H1 (cell line): ENCODE results near the gene RNF44. TPM values are rescaled to one million over a fixed set of nuclear protein-coding genes. Genes with fewer than 3 reads are reported as not detected.

Experiments
- CTCF ChIA-PET: fragments of 300-600 bp; sonication (Branson Sonifier 250); formaldehyde crosslinking; loops from one replicate; lab custom pipeline; 2021; ENCODE audit not compliant: partially characterized antibody; lab: Charles Lee
- POLR2A ChIA-PET: fragments of 300-600 bp; sonication (Branson Sonifier 250); formaldehyde crosslinking; loops from one replicate; lab custom pipeline; 2021; ENCODE audit warnings: inconsistent platforms; ENCODE audit not compliant: partially characterized antibody; lab: Charles Lee
- DNase-seq, 2 experiments: peaks; one replicate each; pipeline versions ENCODE4 v3.0.0 to v3.0.0-alpha.2; 2010 to 2022; ENCODE audit warnings: low spot score in 2 of 2, low read depth in 1 of 2, mixed read lengths in 1 of 2
- FAIRE-seq: peaks from 2 replicates; lab custom pipeline; 2011; peaks lifted over from hg19 to GRCh38; lab: Jason Lieb, UNC
- H2AFZ ChIP-seq: 2 replicates; pipeline ENCODE4 v1.8.1; 2012; ENCODE audit warnings: low read length, inconsistent platforms
- H2AK5ac ChIP-seq: 2 replicates; pipeline ENCODE4 v1.6.1; 2013; ENCODE audit warnings: low read depth, low read length
- H2BK120ac ChIP-seq: replicated peaks from 2 replicates; pipeline ENCODE3; 2013; ENCODE audit warnings: low read depth, low read length, inconsistent platforms
- H2BK12ac ChIP-seq: 2 replicates; pipeline ENCODE4 v1.6.1; 2013; ENCODE audit warnings: low read depth, low read length
- H2BK15ac ChIP-seq: 2 replicates; pipeline ENCODE4 v1.6.1; 2013; ENCODE audit warnings: low read length
- H2BK20ac ChIP-seq: 2 replicates; pipeline ENCODE4 v1.6.1; 2013; ENCODE audit warnings: low read length
- H2BK5ac ChIP-seq: 2 replicates; pipeline ENCODE4 v1.6.1; 2013; ENCODE audit warnings: low read depth, low read length
- H3K14ac ChIP-seq: 2 replicates; pipeline ENCODE4 v1.6.1; 2013; ENCODE audit warnings: inconsistent platforms; ENCODE audit not compliant: insufficient read length
- H3K18ac ChIP-seq: 2 replicates; pipeline ENCODE4 v1.6.1; 2013; ENCODE audit warnings: low read length; ENCODE audit errors: extremely low read depth
- H3K23ac ChIP-seq: 2 replicates; pipeline ENCODE4 v1.6.1; 2013; ENCODE audit warnings: inconsistent platforms; ENCODE audit not compliant: insufficient read length
- H3K23me2 ChIP-seq: 2 replicates; pipeline ENCODE4 v1.6.1; 2013; ENCODE audit warnings: low read depth, low read length
- H3K27ac ChIP-seq: 2 replicates; pipeline ENCODE4 v1.6.1; 2011; ENCODE audit warnings: low read depth, low read length, inconsistent platforms
- H3K27me3 ChIP-seq, 4 experiments: replicated peaks in 1 of 4; 1 replicate in 1 of 4; 2 replicates in 3 of 4; pipeline versions ENCODE4 v1.6.1 to v1.8.1; 2011 to 2013; ENCODE audit warnings: low read length in 3 of 4, mild to moderate bottlenecking in 3 of 4, inconsistent platforms in 2 of 4, mixed read lengths in 2 of 4, moderate library complexity in 1 of 4; ENCODE audit not compliant: control insufficient read depth in 3 of 4, insufficient read depth in 3 of 4; ENCODE audit errors: extremely low read depth in 1 of 4
- H3K36me3 ChIP-seq, 4 experiments: 2 replicates each; pipeline versions ENCODE4 v1.6.1 to v1.8.1; 2011 to 2013; ENCODE audit warnings: mild to moderate bottlenecking in 4 of 4, low read length in 3 of 4, moderate library complexity in 2 of 4, control low read depth in 1 of 4, inconsistent platforms in 1 of 4; ENCODE audit not compliant: insufficient read depth in 4 of 4, control insufficient read depth in 2 of 4
- H3K4ac ChIP-seq: replicated peaks from 2 replicates; pipeline ENCODE3; 2013; ENCODE audit warnings: low read length, low read depth, mixed read lengths, inconsistent platforms; ENCODE audit not compliant: insufficient read length
- H3K4me1 ChIP-seq, 4 experiments: replicated peaks in 1 of 4; 1 replicate in 1 of 4; 2 replicates in 3 of 4; pipeline versions ENCODE4 v1.6.1 to v1.8.1; 2011 to 2013; ENCODE audit warnings: low read length in 3 of 4, inconsistent platforms in 2 of 4, mixed read lengths in 1 of 4; ENCODE audit not compliant: insufficient read depth in 4 of 4, control insufficient read depth in 3 of 4
- H3K4me2 ChIP-seq, 2 experiments: 2 replicates each; pipeline versions ENCODE4 v1.6.1 to v1.8.1; 2011 to 2013; ENCODE audit warnings: low read depth in 2 of 2, low read length in 2 of 2, control low read depth in 1 of 2, inconsistent platforms in 1 of 2, mild to moderate bottlenecking in 1 of 2; ENCODE audit not compliant: insufficient read depth in 1 of 2
- H3K4me3 ChIP-seq, 4 experiments: fragments of 200-600, 300-600 bp in 1 of 4; sonication (generic), shearing (Covaris generic), sonication (Bioruptor Twin) in 1 of 4; 2 replicates each; pipeline versions ENCODE4 v1.5.1 to v1.8.1; 2011 to 2016; ENCODE audit warnings: low read length in 4 of 4, low read depth in 3 of 4, control low read depth in 2 of 4, inconsistent platforms in 2 of 4, mild to moderate bottlenecking in 2 of 4, mixed read lengths in 1 of 4, moderate library complexity in 1 of 4; ENCODE audit not compliant: insufficient read depth in 2 of 4; ENCODE audit errors: extremely low read depth in 1 of 4
- H3K56ac ChIP-seq: replicated peaks from 2 replicates; pipeline ENCODE3; 2013; ENCODE audit warnings: low read depth, mild to moderate bottlenecking, mixed read lengths, low read length, inconsistent platforms; ENCODE audit not compliant: insufficient read length
- H3K79me1 ChIP-seq: 2 replicates; pipeline ENCODE4 v1.6.1; 2013; ENCODE audit warnings: low read depth, low read length, control low read depth
- H3K79me2 ChIP-seq, 2 experiments: 2 replicates each; pipeline versions ENCODE4 v1.6.1 to v1.8.1; 2012 to 2013; ENCODE audit warnings: low read length in 2 of 2, mild to moderate bottlenecking in 2 of 2, inconsistent platforms in 1 of 2; ENCODE audit not compliant: insufficient read depth in 2 of 2, control insufficient read depth in 1 of 2
- H3K9ac ChIP-seq, 4 experiments: replicated peaks in 1 of 4; 1 replicate in 1 of 4; 2 replicates in 3 of 4; pipeline versions ENCODE4 v1.6.1 to v1.8.1; 2011 to 2013; ENCODE audit warnings: low read depth in 3 of 4, low read length in 3 of 4, control low read depth in 2 of 4, mild to moderate bottlenecking in 2 of 4, moderate library complexity in 2 of 4, inconsistent platforms in 1 of 4; ENCODE audit errors: extremely low read depth in 1 of 4
- H3K9me3 ChIP-seq, 2 experiments: 2 replicates each; pipeline versions ENCODE4 v1.6.1 to v1.8.1; 2012 to 2013; ENCODE audit warnings: mild to moderate bottlenecking in 2 of 2, moderate library complexity in 2 of 2, control low read depth in 1 of 2, inconsistent platforms in 1 of 2, low read depth in 1 of 2, low read length in 1 of 2, mixed read lengths in 1 of 2; ENCODE audit not compliant: insufficient read depth in 2 of 2
- H4K20me1 ChIP-seq, 2 experiments: replicated peaks in 1 of 2; 2 replicates each; pipeline versions ENCODE3 to v1.8.1; 2011 to 2013; ENCODE audit warnings: inconsistent platforms in 2 of 2, low read length in 2 of 2, mild to moderate bottlenecking in 1 of 2; ENCODE audit not compliant: insufficient read depth in 2 of 2, control insufficient read depth in 1 of 2
- H4K5ac ChIP-seq: 2 replicates; pipeline ENCODE4 v1.6.1; 2013; ENCODE audit warnings: low read length, low read depth, mixed read lengths, inconsistent platforms; ENCODE audit not compliant: insufficient read length
- H4K8ac ChIP-seq: 2 replicates; pipeline ENCODE4 v1.8.0; 2013; ENCODE audit warnings: mild to moderate bottlenecking, moderate library complexity, low read length, inconsistent platforms; ENCODE audit not compliant: insufficient read depth; ENCODE audit errors: extremely low read depth
- H4K91ac ChIP-seq: replicated peaks from 2 replicates; pipeline ENCODE3; 2013; ENCODE audit warnings: low read length, mixed read lengths, inconsistent platforms; ENCODE audit not compliant: insufficient read length
- GTF2F1 ChIP-seq: IDR thresholded peaks from 2 replicates; pipeline ENCODE4 v1.6.1; 2012; ENCODE audit warnings: low read depth, low read length, improper control_type of control experiment, borderline replicate concordance
- POLR2A ChIP-seq, 2 experiments: IDR thresholded peaks; 1 replicate in 1 of 2; 2 replicates in 1 of 2; pipeline ENCODE4 v1.6.1; 2011; ENCODE audit warnings: low read depth in 2 of 2, low read length in 2 of 2, mild to moderate bottlenecking in 2 of 2; ENCODE audit errors: control extremely low read depth in 1 of 2
- POU5F1 ChIP-seq: IDR thresholded peaks from 2 replicates; pipeline ENCODE4 v1.6.1; 2011; ENCODE audit warnings: low read depth, mild to moderate bottlenecking, low read length, moderate library complexity
- WGBS, 2 experiments: shearing (Covaris generic) in 1 of 2; methylation state at CpG; one replicate each; pipeline versions ENCODE4 v1.1.6 to v1.1.7; 2013 to 2015; ENCODE audit warnings: low lambda C conversion rate in 2 of 2, mixed read lengths in 2 of 2, inconsistent platforms in 1 of 2, low coverage in 1 of 2, missing lambda C conversion rate in 1 of 2; ENCODE audit not compliant: insufficient replicate concordance in 2 of 2, insufficient coverage in 1 of 2, insufficient read length in 1 of 2; ENCODE audit errors: extremely low coverage in 1 of 2, missing lambda C conversion rate in 1 of 2; 5-methylcytosine and 5-hydroxymethylcytosine counted together
- polyA plus RNA-seq, 7 experiments: library from polyadenylated mRNA; depleted of rRNA in 3 of 7; stranded (reverse) in 5 of 7; unstranded in 2 of 7; fragments of >200 nt in 5 of 7; fragments of 200-250 nt in 2 of 7; gene quantifications; 1 replicate in 5 of 7; 2 replicates in 1 of 7; 4 replicates in 1 of 7; pipeline versions ENCODE4 v1.2.1 to v1.2.3, GENCODE V29; 2011 to 2013; ENCODE audit warnings: missing spikeins in 2 of 7, mixed read lengths in 2 of 7
- total RNA-seq: library from RNA; stranded (reverse); fragmentation: NEBNext Ultra II Directional; extraction: Animal tissue kit (Norgen Biotek cat#: 25700); gene quantifications from 2 replicates; pipeline ENCODE4 v1.2.1, GENCODE V29; 2021
- TF ChIP-seq, protein P1 (sequence below): IDR thresholded peaks from 2 replicates; pipeline ENCODE4 v1.6.1; 2012; ENCODE audit warnings: inconsistent platforms

The RNF44 gene
- total and polyA plus RNA-seq, 2 of the 8 experiments (the other 6 are each of a cell fraction or from before 2014, with no cell fraction given): 54.7 to 164 TPM

DNA sequence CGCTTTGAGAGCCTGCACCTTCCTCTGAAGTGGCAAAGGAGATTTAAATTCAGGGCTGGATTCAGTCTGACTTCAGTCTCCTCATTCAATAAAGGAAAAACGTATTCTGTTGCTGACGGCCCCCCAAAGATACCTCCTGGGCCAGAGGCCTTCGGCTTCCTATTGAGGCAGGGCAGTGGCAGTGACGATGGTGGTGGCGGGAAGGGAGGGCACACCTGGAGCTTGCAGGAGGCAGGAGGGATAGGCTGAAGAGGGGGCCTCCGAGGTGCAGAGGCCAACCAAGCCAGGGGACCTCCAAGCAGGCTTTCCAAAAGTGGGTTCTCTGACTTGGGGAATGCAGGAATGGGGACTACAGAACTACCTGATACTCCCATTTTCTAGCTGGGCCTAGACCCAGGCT, 15.9 kb downstream of the RNF44 start:
- Histone ChIP-seq H3K23ac (no peak overlapping the region), H4K20me1 (no peaks in the 10 kb centered on the region), H2BK12ac (no peak overlapping the region), H3K79me1 (no peaks in the 10 kb centered on the region), H3K4me1 (no peaks in the 10 kb centered on the region; a peak in 1 of 7 replicates), H2BK15ac (no peak overlapping the region), H2AK5ac (no peak overlapping the region), H3K27ac (no peak overlapping the region), H3K27me3 (no peaks in the 10 kb centered on the region; a peak in 2 of 7 replicates), H4K5ac (no peak overlapping the region), H2BK5ac (no peak overlapping the region), H3K14ac (no peak overlapping the region), H2BK20ac (no peak overlapping the region), H3K56ac (no peak overlapping the region), H3K79me2 (no peaks in the 10 kb centered on the region), H3K4me2 (no peak overlapping the region), H4K8ac (no peak overlapping the region), H2AFZ (no peak overlapping the region), H3K4me3 (no peak overlapping the region), H4K91ac (no peak overlapping the region), H3K9me3 (no peaks in the 10 kb centered on the region), H3K23me2 (no peaks in the 10 kb centered on the region), H3K18ac (no peak overlapping the region), H2BK120ac (no peak overlapping the region), H3K4ac (no peak overlapping the region), H3K9ac (no peak overlapping the region), H3K36me3 (no peaks in the 10 kb centered on the region)
- ChIA-PET POLR2A (interaction anchor here (26.0 kb wide), 1 partner anchor 16 kb away, joined by 458 read pairs; the partner anchor contains the start of gene RNF44), CTCF (interaction anchor here (1.5 kb wide), 1 partner anchor 9 kb away, joined by 5 read pairs; no protein-coding TSS in a partner anchor)
- 75% methylated on average over 7 of the region's 7 CpGs; no CpG with 5 or more reads in 1 of the 2 experiments for WGBS, 2 experiments
- no peak for FAIRE-seq
- DNase-seq: peak in 1 of 2 experiments; percentile 43
- TF ChIP-seq POLR2A (IDR thresholded peaks at IDR 0.05; ENCODE audit: control extremely low read depth in 1 of 2, low read depth in 2 of 2, low read length in 2 of 2) (no peak), POU5F1 (no peak), GTF2F1 (no peak)
- TF ChIP-seq, protein P1, sequence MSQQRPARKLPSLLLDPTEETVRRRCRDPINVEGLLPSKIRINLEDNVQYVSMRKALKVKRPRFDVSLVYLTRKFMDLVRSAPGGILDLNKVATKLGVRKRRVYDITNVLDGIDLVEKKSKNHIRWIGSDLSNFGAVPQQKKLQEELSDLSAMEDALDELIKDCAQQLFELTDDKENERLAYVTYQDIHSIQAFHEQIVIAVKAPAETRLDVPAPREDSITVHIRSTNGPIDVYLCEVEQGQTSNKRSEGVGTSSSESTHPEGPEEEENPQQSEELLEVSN: no peak
